ENCODE measurements around the gene INSR. TPM values are rescaled to one million over a fixed set of nuclear protein-coding genes. Genes with fewer than 3 reads are reported as not detected.
A peak's percentile ranks its signal among the peaks of the same experiment; 100 is the strongest.
"Not testable (repeated sequence)": the region's sequence is repeated elsewhere in the genome, so short reads cannot be mapped to it uniquely, and the experiment has no call there.

The INSR gene
- total RNA-seq, 1 donor from 2014 or later: 62.6 TPM

DNA sequence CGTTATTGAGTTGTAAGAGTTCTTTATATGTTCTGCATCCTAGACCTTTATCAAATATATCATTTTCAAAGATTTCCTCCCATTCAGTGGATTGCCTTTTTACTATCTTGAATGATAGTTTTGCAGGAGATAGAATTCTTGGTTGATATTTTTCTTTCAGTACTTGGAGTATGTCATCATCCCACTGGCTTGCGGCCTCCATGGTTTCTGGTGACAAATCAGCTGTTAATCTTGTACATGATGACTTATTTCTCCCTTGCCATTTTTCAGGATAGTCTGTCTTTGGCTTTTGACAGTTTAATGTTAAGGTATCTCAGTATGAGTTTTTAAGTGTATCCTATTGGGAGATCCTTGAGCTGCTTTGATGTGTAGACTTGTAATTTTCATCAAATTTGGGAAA, 216.2 kb downstream of the INSR start:
- ATAC-seq: no peak
- intact Hi-C loops (cut with DNase I): no loop called here
- no peak for DNase-seq (ENCODE audit: low spot score)

DNA sequence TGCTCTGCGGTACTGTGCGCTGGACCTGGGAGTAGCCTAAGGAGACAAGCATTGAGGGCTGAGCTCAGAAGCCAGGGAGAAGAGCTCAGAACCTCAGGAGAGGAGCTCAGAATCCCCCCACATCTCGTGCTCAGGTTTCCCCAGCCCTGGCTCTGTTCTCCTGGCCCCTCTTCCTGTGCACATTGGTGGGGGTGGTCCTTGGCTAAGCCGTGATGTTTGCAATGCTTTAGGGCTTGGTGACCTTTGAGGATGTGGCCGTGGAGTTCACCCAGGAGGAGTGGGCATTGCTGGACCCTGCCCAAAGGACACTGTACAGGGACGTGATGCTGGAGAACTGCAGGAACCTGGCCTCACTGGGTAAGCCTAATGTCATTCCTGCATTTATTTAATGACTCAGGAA, 218.1 kb downstream of the INSR start:
- intact Hi-C loops (cut with DNase I): no loop called here
- no peak for DNase-seq (ENCODE audit: low spot score)
- no peak for ATAC-seq

DNA sequence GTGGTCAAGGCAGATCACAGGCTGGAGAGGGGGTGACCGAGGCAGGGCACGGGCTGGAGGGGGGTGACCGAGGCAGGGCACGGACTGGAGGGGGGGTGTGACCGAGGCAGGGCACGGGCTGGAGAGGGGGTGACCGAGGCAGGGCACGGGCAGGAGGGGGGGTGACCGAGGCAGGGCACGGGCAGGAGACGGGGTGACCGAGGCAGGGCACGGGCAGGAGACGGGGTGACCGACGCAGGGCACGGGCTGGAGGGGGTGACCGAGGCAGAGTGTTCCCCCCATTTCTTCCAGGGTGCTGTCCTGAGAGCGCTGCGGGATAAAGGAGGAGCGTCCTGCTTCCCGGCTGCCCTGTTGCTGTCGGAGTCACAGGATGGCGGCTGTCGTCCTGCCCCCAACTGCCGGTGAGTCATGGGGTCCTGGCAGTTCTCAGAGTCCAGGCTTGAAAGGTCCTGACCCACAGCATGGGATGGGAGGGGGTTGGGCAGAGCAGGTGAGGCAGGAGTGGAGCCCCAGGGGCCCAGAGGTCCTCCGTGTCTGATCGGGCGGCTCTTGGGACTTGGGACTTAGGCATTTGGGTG, 219.4 kb downstream of the INSR start:
- DNase-seq (ENCODE audit: low spot score) (no peak), ATAC-seq (no peak)
- intact Hi-C loops (cut with DNase I): no loop called here

DNA sequence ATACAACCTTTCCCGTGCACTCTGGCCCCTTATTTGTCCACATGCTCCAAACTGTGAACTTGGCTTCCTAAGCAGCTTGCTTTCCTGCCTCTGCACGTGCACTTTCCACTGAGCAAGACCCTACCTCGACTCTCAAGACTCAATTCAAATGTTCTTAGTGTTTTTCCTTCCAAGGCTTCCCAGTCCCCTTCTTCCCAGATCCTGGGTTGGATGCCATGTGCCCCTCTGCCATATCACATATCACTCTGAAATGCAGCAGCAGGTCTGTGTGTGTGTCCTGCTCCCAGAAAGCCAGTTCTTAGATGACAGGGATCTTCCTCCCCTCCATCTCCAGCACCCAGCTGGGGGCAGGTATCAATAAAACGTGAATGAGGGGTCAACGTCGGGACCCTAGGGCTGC, 221.7 kb downstream of the INSR start:
- no peak for DNase-seq (ENCODE audit: low spot score)
- ATAC-seq: no peak
- intact Hi-C loops (cut with DNase I): no loop called here

DNA sequence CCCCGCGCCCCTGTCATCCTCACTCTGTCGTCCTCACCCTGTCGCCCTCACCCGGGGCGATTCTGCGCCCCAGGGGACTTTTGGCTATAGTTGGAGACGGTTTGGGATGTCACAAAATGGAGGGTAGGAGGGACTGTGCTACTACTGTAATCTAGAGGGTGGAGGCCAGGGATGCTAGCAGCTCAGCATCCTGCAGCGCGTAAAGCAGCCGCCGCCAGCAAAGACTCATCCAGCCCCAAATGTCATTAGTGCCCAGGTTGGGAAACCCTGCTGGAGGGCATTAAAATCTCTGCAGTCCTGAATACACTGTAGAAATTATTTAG, 224.3 kb downstream of the INSR start:
- intact Hi-C loops (cut with DNase I): no loop called here

DNA sequence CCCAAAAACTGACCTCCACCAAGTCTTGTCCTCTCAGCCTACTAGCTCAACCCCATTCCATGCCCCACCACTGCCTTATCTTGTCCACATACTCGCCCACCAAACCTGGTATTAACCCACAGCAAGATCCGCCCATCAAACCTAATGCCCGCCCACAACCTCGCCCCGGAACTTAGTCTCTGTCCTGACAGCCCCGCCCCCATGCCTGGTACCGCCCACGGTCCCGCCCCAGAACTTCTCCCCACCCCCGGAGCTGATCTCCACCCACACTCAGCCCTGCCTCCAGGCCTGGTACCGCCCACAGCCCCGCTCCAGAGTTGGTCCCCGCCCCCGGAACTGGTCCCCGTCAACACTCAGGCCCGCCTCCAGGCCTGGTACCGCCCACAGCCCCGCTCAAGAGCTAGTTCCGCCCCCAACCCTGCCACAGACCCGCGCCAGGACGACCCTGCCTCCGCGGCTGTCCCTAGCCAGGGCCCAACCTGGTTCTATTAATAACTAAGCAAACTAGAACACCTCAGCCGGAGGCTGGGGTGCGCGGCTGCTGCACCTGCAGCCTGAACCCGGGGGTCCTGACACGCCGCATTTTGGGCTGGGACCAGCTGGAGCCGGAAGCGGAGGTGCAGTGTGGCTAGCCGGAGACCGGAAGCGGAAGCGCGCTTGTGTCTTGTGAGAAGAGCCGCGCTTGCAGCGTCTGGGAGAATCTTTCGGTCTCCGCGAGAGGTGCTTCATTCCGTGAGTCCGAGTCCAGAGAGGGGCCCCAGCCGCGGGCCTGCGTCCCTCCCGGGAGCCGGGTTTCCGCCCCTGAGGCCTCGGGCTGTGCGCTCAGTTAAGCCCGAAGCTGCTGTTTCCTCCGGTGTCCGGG, 224.9 kb downstream of the INSR start, which contains the start of gene ZNF557:
Gene ZNF557, plus strand, starts transcription at position 662 of the 862 bp plus-strand sequence. CDS start 5,372 bp downstream, outside the sequence.
- ATAC-seq (peak; percentile 100), DNase-seq (ENCODE audit: low spot score) (peak; percentile 99)
- intact Hi-C loops (cut with DNase I): no loop called here

More for the DNA sequence above, 224.3 kb downstream of the INSR start:
- DNase-seq (ENCODE audit: low spot score) (no peak), ATAC-seq (no peak)

DNA sequence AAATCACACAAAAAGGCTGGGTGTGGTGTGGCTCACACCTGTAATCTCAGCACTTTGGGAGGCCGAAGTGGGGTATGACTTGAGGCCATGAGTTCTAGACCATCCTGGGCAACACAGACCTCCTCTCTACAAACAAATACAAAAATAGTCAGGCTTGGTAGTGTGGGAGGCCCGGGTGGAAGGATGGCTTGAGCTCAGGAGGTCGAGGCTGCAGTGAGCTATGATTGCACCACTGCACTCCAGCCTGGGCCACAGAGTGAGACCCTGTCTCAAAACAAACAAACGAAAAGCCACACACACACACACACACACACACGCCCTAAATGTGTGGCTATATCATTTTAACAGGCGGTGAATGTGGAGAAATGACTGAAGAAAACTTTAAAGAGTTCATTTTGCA, 225.6 kb downstream of the INSR start:
- DNase-seq (ENCODE audit: low spot score) (no peak), ATAC-seq (no peak)
- intact Hi-C loops (cut with DNase I): no loop called here

DNA sequence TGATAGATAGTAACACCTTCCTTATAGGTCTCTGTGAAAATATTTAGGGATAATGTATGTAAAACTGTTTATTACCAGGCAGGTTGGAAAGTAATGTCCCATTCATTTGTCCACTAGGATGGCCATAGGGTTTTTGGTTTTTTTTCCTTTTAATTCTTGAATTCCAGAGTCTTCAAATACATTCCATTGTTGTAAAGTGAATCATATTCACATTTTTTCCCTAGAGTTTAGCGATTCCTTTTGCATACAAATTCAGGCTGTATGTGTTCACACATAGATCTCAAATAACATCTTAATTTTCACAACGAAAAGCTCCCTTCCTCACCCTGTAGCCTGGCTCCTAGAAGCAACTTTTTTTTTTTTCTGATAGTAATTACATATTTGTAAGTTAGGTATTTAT, 226.5 kb downstream of the INSR start:
- no peak for DNase-seq (ENCODE audit: low spot score)
- intact Hi-C loops (cut with DNase I): no loop called here
- ATAC-seq: no peak

DNA sequence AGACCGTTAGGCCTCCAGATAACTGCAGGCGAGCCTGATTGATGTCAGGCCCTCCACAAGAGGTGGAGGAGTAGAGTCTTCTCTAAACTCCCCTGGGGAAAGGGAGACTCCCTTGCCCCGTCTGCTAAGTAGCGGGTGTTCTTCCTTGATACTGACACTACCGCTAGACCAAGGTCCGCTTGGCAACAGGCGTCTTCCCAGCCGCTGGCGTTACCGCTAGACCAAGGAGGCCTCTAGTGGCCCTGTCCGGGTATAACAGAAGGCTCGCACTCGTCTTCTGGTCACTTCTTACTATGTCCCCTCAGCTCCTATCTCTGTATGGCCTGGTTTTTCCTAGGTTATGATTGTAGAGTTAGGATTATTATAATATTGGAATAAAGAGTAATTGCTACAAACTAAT, 227.1 kb downstream of the INSR start:
- intact Hi-C loops (cut with DNase I); ATAC-seq; DNase-seq (ENCODE audit: low spot score): not testable (repeated sequence)

DNA sequence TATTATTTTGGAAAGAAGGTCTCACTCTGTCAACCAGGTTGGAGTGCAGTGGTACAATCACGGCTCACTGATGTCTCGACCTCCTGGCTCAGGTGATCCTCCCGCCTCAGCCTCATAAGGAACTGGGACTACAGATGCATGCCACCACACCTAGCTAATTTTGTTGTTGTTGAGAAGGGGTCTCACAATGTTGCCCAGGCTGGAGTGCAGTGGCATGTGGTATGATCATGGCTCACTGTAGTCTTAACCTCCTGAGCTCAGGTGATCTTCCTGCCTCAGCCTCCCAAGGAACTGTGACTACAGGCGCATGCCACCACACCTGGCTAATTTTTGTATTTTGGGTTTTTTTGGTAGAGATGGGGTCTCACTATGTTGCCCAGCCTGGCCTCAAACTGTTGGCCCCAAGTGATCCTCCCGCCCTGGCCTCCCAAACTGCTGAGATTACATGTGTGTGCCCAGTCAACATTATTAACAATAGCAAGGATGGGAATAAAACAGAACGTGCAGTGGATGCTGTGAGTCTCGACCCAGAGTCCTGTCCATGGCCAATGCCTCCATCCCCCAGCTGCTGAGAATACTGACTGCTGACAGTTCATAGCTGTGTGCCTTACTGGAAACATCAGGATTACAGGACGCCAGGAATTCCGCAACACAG, 230.3 kb downstream of the INSR start:
- DNase-seq (ENCODE audit: low spot score) (no peak), ATAC-seq (no peak)
- intact Hi-C loops (cut with DNase I): no loop called here

DNA sequence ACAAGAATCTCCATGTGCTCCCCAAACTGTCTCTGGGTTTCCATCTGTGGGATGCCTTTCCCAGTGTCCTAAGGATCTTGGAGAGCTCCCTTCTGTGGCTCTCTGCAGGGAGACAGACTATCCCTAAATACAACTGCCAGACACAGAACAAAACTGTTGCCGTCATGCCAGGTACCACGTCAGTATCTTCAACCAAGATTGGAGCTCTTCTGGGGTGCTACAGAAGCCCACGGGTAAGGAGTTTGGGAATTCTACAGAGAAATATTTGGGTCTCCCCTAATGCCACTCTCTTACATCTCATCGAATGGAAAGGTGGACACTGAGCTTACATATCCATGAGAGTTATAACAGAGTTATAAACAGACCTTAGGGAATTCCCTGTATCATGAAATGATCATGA, 230.9 kb downstream of the INSR start:
- no peak for ATAC-seq
- intact Hi-C loops (cut with DNase I): no loop called here
- no peak for DNase-seq (ENCODE audit: low spot score)

Other genes starting within 250 kb of the INSR start
- gene MBD3L2, start 245.1 kb downstream of the INSR start, total RNA-seq: not detected
- not detected for gene MBD3L3, start 235.7 kb downstream of the INSR start, total RNA-seq
- 10.0 TPM for gene ZNF557, start 224.7 kb downstream of the INSR start, total RNA-seq
- 25.7 TPM for gene ARHGEF18, start 54.5 kb upstream of the INSR start, total RNA-seq
- 4.7 TPM for gene PEX11G, start 194.6 kb upstream of the INSR start, total RNA-seq
- gene ZNF358, start 221.7 kb upstream of the INSR start, total RNA-seq: 47.6 TPM
- gene MCOLN1, start 228.2 kb upstream of the INSR start, total RNA-seq: 35.3 TPM
- gene PNPLA6, start 241.3 kb upstream of the INSR start, total RNA-seq: 133 TPM